Inflammatory macrophage treated with lipopolysaccharide for 4 hours (primary cell): ENCODE data around the gene MMP11.

ENCODE experiments used
- DNase-seq: peaks from one replicate; pipeline ENCODE4 v3.0.0-alpha.2; 2020

MMP11 gene

GRCh38 chr22:23833017-23833751 is 60.5 kb downstream of the MMP11 start:
- DNase-seq = no peak
